Stimulated activated CD4-positive, alpha-beta T cell treated with anti-CD3 and anti-CD28 coated beads, Interleukin-2, amount 100 ng/mL, for 24 hours (primary cell): Measurements from ENCODE around the gene DCAF6.

ENCODE experiments used
- DNase-seq, 2 donors: peaks; one replicate each; pipeline ENCODE4 v3.0.0-alpha.2; 2020

DCAF6 gene

GRCh38 chr1:168110896-168111545 lies 174.5 kb downstream of the DCAF6 start:
- no peak for DNase-seq

- peak; percentile 49 to 77 for DNase-seq
These were observed 176.3 kb downstream of the DCAF6 start for GRCh38 chr1:168112673-168113305.

- DNase-seq = no peak
These were observed 178.4 kb downstream of the DCAF6 start for GRCh38 chr1:168114845-168115244.

GRCh38 chr1:168116327-168116799 lies 179.9 kb downstream of the DCAF6 start:
- DNase-seq = no peak

GRCh38 chr1:168119750-168120149 lies 183.3 kb downstream of the DCAF6 start:
- no peak for DNase-seq

GRCh38 chr1:168121401-168122011 lies 185.0 kb downstream of the DCAF6 start:
- DNase-seq = no peak

- DNase-seq = no peak
These were observed 188.6 kb downstream of the DCAF6 start for GRCh38 chr1:168125051-168125450.
